HepG2 (cell line): ENCODE measurements around the gene OR2M5. TPM values are rescaled to one million over a fixed set of nuclear protein-coding genes. Genes with fewer than 3 reads are reported as not detected.
A peak's percentile ranks its signal among the peaks of the same experiment; 100 is the strongest.

Source experiments
- ATAC-seq: fragments of 200-7000 bp; cut with Tn5 transposase; 3 replicates; pipeline ENCODE4 v1.9.1; 2020; ENCODE audit warnings: mild to moderate bottlenecking, moderate library complexity
- BruUV-seq: library from RNA; stranded (reverse); fragments of 400-500 nt; replicated peaks from 2 replicates; lab custom pipeline; 2021; lab: Mats Ljungman, UMichigan
- CTCF ChIA-PET: fragments of 300-600 bp; formaldehyde crosslinking; extraction: SDS; loops from one replicate; lab custom pipeline; 2021; ENCODE audit warnings: low total read pairs, inconsistent platforms, low intra/inter-chr PET ratio; lab: Yijun Ruan, JAX
- POLR2A ChIA-PET: fragments of 350-600 bp; sonication (Branson Sonifier 250); formaldehyde crosslinking; loops from one replicate; lab custom pipeline; 2020; ENCODE audit warnings: antibody characterized with exemption, inconsistent platforms; lab: Yijun Ruan, JAX
- DNase-seq: peaks from one replicate; pipeline ENCODE4 v3.0.0-alpha.2; 2015; ENCODE audit warnings: low spot score
- FAIRE-seq: peaks from 3 replicates; lab custom pipeline; 2011; peaks lifted over from hg19 to GRCh38; lab: Jason Lieb, UNC
- H2AFZ ChIP-seq: one replicate; pipeline ENCODE4 v1.6.1; 2011; ENCODE audit warnings: low read length, inconsistent platforms
- H3K27ac ChIP-seq: fragments of 300-600 bp; 3 replicates; pipeline ENCODE4 v1.8.0; 2011; ENCODE audit warnings: mixed run types, mild to moderate bottlenecking, mixed read lengths, low read length, inconsistent platforms; ENCODE audit not compliant: insufficient read depth; ENCODE audit errors: extremely low read length
- H3K27me3 ChIP-seq, 2 experiments: fragments of 200-600 bp in 1 of 2; 2 replicates in 1 of 2; 3 replicates in 1 of 2; pipeline versions ENCODE4 v1.6.0 to v1.8.0; 2011; ENCODE audit warnings: low read length in 2 of 2, mild to moderate bottlenecking in 2 of 2, moderate library complexity in 2 of 2, inconsistent platforms in 1 of 2; ENCODE audit not compliant: insufficient read depth in 2 of 2, control insufficient read depth in 1 of 2
- H3K36me3 ChIP-seq, 2 experiments: fragments of 200-600 bp in 1 of 2; replicated peaks in 1 of 2; 2 replicates in 1 of 2; 3 replicates in 1 of 2; pipeline versions ENCODE4 v1.5.1 to v1.8.0; 2011; ENCODE audit warnings: low read length in 2 of 2, inconsistent platforms in 1 of 2; ENCODE audit not compliant: insufficient read depth in 2 of 2, control insufficient read depth in 1 of 2
- H3K4me1 ChIP-seq: 2 replicates; pipeline ENCODE4 v1.5.1; 2012; ENCODE audit warnings: low read length, inconsistent platforms; ENCODE audit not compliant: insufficient read depth
- H3K4me2 ChIP-seq: 2 replicates; pipeline ENCODE4 v1.6.0; 2011; ENCODE audit warnings: low read depth, low read length, inconsistent platforms
- H3K4me3 ChIP-seq, 3 experiments: fragments of 200-600 bp in 1 of 3; sonication (generic), shearing (Covaris generic) in 1 of 3; replicated peaks in 1 of 3; 2 replicates each; pipeline ENCODE4 v1.5.1; 2011 to 2016; ENCODE audit warnings: low read length in 3 of 3, inconsistent platforms in 2 of 3, low read depth in 2 of 3, mild to moderate bottlenecking in 2 of 3, control low read depth in 1 of 3, mixed read lengths in 1 of 3; ENCODE audit not compliant: insufficient read depth in 1 of 3
- H3K79me2 ChIP-seq: one replicate; pipeline ENCODE4 v1.6.1; 2011; ENCODE audit warnings: low read length, inconsistent platforms; ENCODE audit not compliant: insufficient read depth
- H3K9ac ChIP-seq: 2 replicates; pipeline ENCODE4 v1.6.0; 2011; ENCODE audit warnings: mild to moderate bottlenecking, low read depth, low read length, inconsistent platforms; ENCODE audit not compliant: insufficient read depth
- H3K9me3 ChIP-seq: 2 replicates; pipeline ENCODE4 v1.5.1; 2012; ENCODE audit warnings: mild to moderate bottlenecking, low read length
- H4K20me1 ChIP-seq: 2 replicates; pipeline ENCODE4 v1.6.0; 2011; ENCODE audit warnings: inconsistent platforms, mild to moderate bottlenecking, low read length, moderate library complexity; ENCODE audit not compliant: insufficient read depth
- ETS1 ChIP-seq: sonication (generic); formaldehyde crosslinking; IDR thresholded peaks from 2 replicates; pipeline ENCODE4 v1.4.0; 2020; ENCODE audit warnings: missing genetic modification reagents
- KDM3A ChIP-seq: IDR thresholded peaks from 2 replicates; pipeline ENCODE4 v1.6.1; 2018; ENCODE audit warnings: low read depth, missing compliant biosample characterization
- MAFK ChIP-seq, 2 experiments: IDR thresholded peaks in 1 of 2; conservative IDR thresholded peaks in 1 of 2; 2 replicates each; pipeline ENCODE4 v1.6.1; 2011; ENCODE audit warnings: improper control_type of control experiment in 2 of 2, low read length in 2 of 2
- RAD21 ChIP-seq: fragments of 450-650 bp; formaldehyde crosslinking; IDR thresholded peaks from 2 replicates; pipeline ENCODE4 v1.5.0; 2020; ENCODE audit warnings: mild to moderate bottlenecking
- ZNF253 ChIP-seq: sonication (generic); formaldehyde crosslinking; IDR thresholded peaks from 2 replicates; pipeline ENCODE4 v1.8.0; 2022; ENCODE audit warnings: mild to moderate bottlenecking, missing genetic modification reagents, borderline replicate concordance
- ZNF720 ChIP-seq: sonication (generic); formaldehyde crosslinking; IDR thresholded peaks from 2 replicates; pipeline ENCODE4 v1.4.0; 2020; ENCODE audit warnings: missing genetic modification reagents
- ZNF772 ChIP-seq: sonication (generic); formaldehyde crosslinking; IDR thresholded peaks from 2 replicates; pipeline ENCODE4 v1.5.0; 2020; ENCODE audit warnings: mild to moderate bottlenecking, missing genetic modification reagents
- WGBS: methylation state at CpG from one replicate; pipeline ENCODE4 v1.1.6; 2017; ENCODE audit warnings: low lambda C conversion rate; 5-methylcytosine and 5-hydroxymethylcytosine counted together
- in situ Hi-C: cut with HindIII; loops from 2 replicates; pipeline ENCODE4 v1.10.0; 2017; ENCODE audit warnings: low pct_unique_long_range_greater_than_20kb; ENCODE audit not compliant: extremely low pct_ligation_motif_present
- intact Hi-C: fragments of 100-400 bp; cut with micrococcal nuclease; formaldehyde crosslinking; loops from one replicate; pipeline ENCODE4 v1.10.0; 2022; ENCODE audit not compliant: unreplicated experiment
- polyA plus RNA-seq, 8 experiments: library from polyadenylated mRNA; depleted of rRNA in 3 of 8; stranded (reverse) in 7 of 8; unstranded in 1 of 8; fragments of >200 nt; fragmentation: Illumina TruSeq in 4 of 8; extraction: Trizol in 4 of 8; gene quantifications; 2 replicates each; pipeline versions ENCODE4 v1.2.1 to v1.2.3, GENCODE V29; 2011 to 2016; ENCODE audit warnings: low read depth in 4 of 8, missing spikeins in 1 of 8, mixed read lengths in 1 of 8; ENCODE audit not compliant: insufficient read depth in 1 of 8
- total RNA-seq, 5 experiments: library from RNA; depleted of rRNA; stranded (reverse); fragments of >200 nt; fragmentation: Illumina TruSeq; extraction: Trizol; gene quantifications; 2 replicates each; pipeline ENCODE4 v1.2.3, GENCODE V29; 2016; ENCODE audit warnings: low read depth in 1 of 5

The OR2M5 gene
- total and polyA plus RNA-seq, 2 of the 13 experiments (the other 11 are each of a cell fraction or from before 2014, with no cell fraction given), result not detected

- POLR2A ChIA-PET, result no interaction called here
- intact Hi-C loops (no loop called here), in situ Hi-C loops (no loop called here)
- Histone ChIP-seq H3K27me3 (no peaks in the 10 kb centered on the region), H2AFZ (no peak overlapping the region), H3K9me3 (peaks cover 65% of the 10 kb centered on the region), H3K79me2 (no peaks in the 10 kb centered on the region), H3K4me3 (no peak overlapping the region), H3K4me2 (no peak overlapping the region), H3K9ac (no peak overlapping the region), H3K36me3 (no peaks in the 10 kb centered on the region), H3K27ac (no peak overlapping the region), H4K20me1 (no peaks in the 10 kb centered on the region), H3K4me1 (no peaks in the 10 kb centered on the region)
- no peak for DNase-seq
- no peak for TF ChIP-seq ZNF720 (CRISPR knock-in tag)
- TF ChIP-seq ZNF253 (CRISPR knock-in tag), result no peak
- TF ChIP-seq KDM3A (CRISPR knock-in tag), result no peak
- TF ChIP-seq RAD21 (CRISPR knock-in tag), result no peak
- TF ChIP-seq ETS1 (CRISPR knock-in tag), result no peak
- ATAC-seq, result no peak
- no TSS peak for BruUV-seq
- WGBS, result 0% methylated on average over 1 of the region's 1 CpG
- CTCF ChIA-PET, result no interaction called here
- no peak for FAIRE-seq
Measured at GRCh38 chr1:248155927-248156326, 11.0 kb downstream of the OR2M5 start.

GRCh38 chr1:248158758-248159157, 13.8 kb downstream of the OR2M5 start:
- ChIA-PET POLR2A (no interaction called here), CTCF (no interaction called here)
- BruUV-seq, result no TSS peak
- H2AFZ ChIP-seq, result no peak overlapping the region
- H3K4me3 ChIP-seq, result no peak overlapping the region
- in situ Hi-C loops, result no loop called here
- intact Hi-C loops, result no loop called here
- TF ChIP-seq MAFK (conservative IDR thresholded peaks at IDR 0.05 in 1 of 2, IDR thresholded peaks at IDR 0.05 in 1 of 2; ENCODE audit: low read length in 2 of 2) (peak in 1 of 2 experiments; percentile 36; a peak in 2 of 4 replicates), ZNF772 (CRISPR knock-in tag) (no peak)
- H3K9me3 ChIP-seq, result peaks cover 51% of the 10 kb centered on the region
- DNase-seq, result no peak
- no peak overlapping the region for H3K27ac ChIP-seq
- no peaks in the 10 kb centered on the region for H3K4me1 ChIP-seq
- H3K4me2 ChIP-seq, result no peak overlapping the region
- H4K20me1 ChIP-seq, result no peaks in the 10 kb centered on the region
- H3K9ac ChIP-seq, result no peak overlapping the region
- ATAC-seq, result no peak
- no peak for FAIRE-seq
- no peaks in the 10 kb centered on the region for H3K36me3 ChIP-seq
- H3K27me3 ChIP-seq, result no peaks in the 10 kb centered on the region; a peak in 1 of 5 replicates
- WGBS, result 28% methylated on average over 4 of the region's 4 CpGs
- H3K79me2 ChIP-seq, result no peaks in the 10 kb centered on the region
